Testis (tissue), 3 donors: ENCODE data around the gene CGB2. TPM values are rescaled to one million over a fixed set of nuclear protein-coding genes. Genes with fewer than 3 reads are reported as not detected.

Experiments used
- DNase-seq: peaks from one replicate; pipeline ENCODE4 v3.0.0-alpha.2; 2019
- H3K27ac ChIP-seq, 2 donors: fragments of 200-600 bp; sonication (generic); one replicate each; pipeline ENCODE4 v1.5.1; 2019
- H3K27me3 ChIP-seq: fragments of 200-600 bp; sonication (generic); one replicate; pipeline ENCODE4 v1.5.1; 2019
- H3K36me3 ChIP-seq: fragments of 200-600 bp; sonication (generic); one replicate; pipeline ENCODE4 v1.5.1; 2017; ENCODE audit warnings: low read depth; ENCODE audit errors: missing control alignments
- H3K4me1 ChIP-seq: fragments of 200-600 bp; sonication (generic); one replicate; pipeline ENCODE4 v1.5.1; 2019
- H3K4me3 ChIP-seq, 2 donors: fragments of 200-600 bp; sonication (generic); one replicate each; pipeline ENCODE4 v1.5.1; 2017 to 2019
- H3K9me3 ChIP-seq: fragments of 200-600 bp; sonication (generic); one replicate; pipeline ENCODE4 v1.5.1; 2017
- POLR2A ChIP-seq: fragments of 450-650 bp; IDR thresholded peaks from one replicate; pipeline ENCODE4 v1.6.1; 2017; ENCODE audit warnings: antibody characterized with exemption, mild to moderate bottlenecking, moderate library complexity
- WGBS, 2 donors: methylation state at CpG; one replicate each; pipeline ENCODE4 v1.1.5; 2018; 5-methylcytosine and 5-hydroxymethylcytosine counted together
- intact Hi-C: fragments of 100-400 bp; cut with DNase I; formaldehyde crosslinking; loops from one replicate; pipeline ENCODE4 v1.15.1; 2023; ENCODE audit warnings: low total_unique reads
- polyA plus RNA-seq: library from polyadenylated mRNA; stranded (reverse); fragments of 350-450 nt; fragmentation: Illumina TruSeq; extraction: RNeasy Lipid Tissue Mini Kit (QIAGEN cat#74804); gene quantifications from one replicate; pipeline ENCODE4 v1.2.3, GENCODE V29; 2014; ENCODE audit warnings: low read depth, low replicate concordance; ENCODE audit not compliant: insufficient read depth
- total RNA-seq, 2 donors: library from RNA; depleted of rRNA; stranded (reverse); fragments of >200 nt; gene quantifications; one replicate each; pipeline ENCODE4 v1.2.3, GENCODE V29; 2016
- TF ChIP-seq, protein P1 (sequence below), 3 experiments: fragments of 450-650 bp in 2 of 3; fragments of 200-600 bp in 1 of 3; sonication (generic) in 1 of 3; IDR thresholded peaks; one replicate each; pipeline ENCODE4 v1.5.1; 2016 to 2019; ENCODE audit warnings: antibody characterized with exemption in 3 of 3, mild to moderate bottlenecking in 2 of 3, moderate library complexity in 1 of 3

Gene CGB2
- total and polyA plus RNA-seq, 3 donors from 2014 or later: 0.99 to 3.6 (median 2.5) TPM

- peak overlapping the region; percentile 67 to 78 for H3K4me3 ChIP-seq
- peaks cover 32% of the 10 kb centered on the region for H3K4me1 ChIP-seq
- H3K9me3 ChIP-seq: no peaks in the 10 kb centered on the region
- intact Hi-C loops: no loop called here
- no peaks in the 10 kb centered on the region for H3K36me3 ChIP-seq
- DNase-seq: no peak
- H3K27ac ChIP-seq: peak overlapping the region; percentile 92 to 93
- no peak for TF ChIP-seq POLR2A
- TF ChIP-seq, protein P1, sequence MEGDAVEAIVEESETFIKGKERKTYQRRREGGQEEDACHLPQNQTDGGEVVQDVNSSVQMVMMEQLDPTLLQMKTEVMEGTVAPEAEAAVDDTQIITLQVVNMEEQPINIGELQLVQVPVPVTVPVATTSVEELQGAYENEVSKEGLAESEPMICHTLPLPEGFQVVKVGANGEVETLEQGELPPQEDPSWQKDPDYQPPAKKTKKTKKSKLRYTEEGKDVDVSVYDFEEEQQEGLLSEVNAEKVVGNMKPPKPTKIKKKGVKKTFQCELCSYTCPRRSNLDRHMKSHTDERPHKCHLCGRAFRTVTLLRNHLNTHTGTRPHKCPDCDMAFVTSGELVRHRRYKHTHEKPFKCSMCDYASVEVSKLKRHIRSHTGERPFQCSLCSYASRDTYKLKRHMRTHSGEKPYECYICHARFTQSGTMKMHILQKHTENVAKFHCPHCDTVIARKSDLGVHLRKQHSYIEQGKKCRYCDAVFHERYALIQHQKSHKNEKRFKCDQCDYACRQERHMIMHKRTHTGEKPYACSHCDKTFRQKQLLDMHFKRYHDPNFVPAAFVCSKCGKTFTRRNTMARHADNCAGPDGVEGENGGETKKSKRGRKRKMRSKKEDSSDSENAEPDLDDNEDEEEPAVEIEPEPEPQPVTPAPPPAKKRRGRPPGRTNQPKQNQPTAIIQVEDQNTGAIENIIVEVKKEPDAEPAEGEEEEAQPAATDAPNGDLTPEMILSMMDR (IDR thresholded peaks at IDR 0.05): no peak
- no peaks in the 10 kb centered on the region for H3K27me3 ChIP-seq
- 0 to 2% methylated on average over 4 to 13 of the region's 13 CpGs for WGBS, 2 donors
Measured at GRCh38 chr19:48994035-48994386, 37.7 kb upstream of the CGB2 start.

GRCh38 chr19:48997972-48998371, 33.7 kb upstream of the CGB2 start:
- no peaks in the 10 kb centered on the region for H3K36me3 ChIP-seq
- DNase-seq: peak; percentile 80
- TF ChIP-seq, protein P1 (IDR thresholded peaks at IDR 0.05): no peak
- TF ChIP-seq POLR2A: no peak
- H3K4me3 ChIP-seq: no peak overlapping the region
- H3K9me3 ChIP-seq: no peaks in the 10 kb centered on the region
- H3K27me3 ChIP-seq: no peaks in the 10 kb centered on the region
- WGBS, 2 donors: 70 to 81% methylated on average over 3 to 5 of the region's 5 CpGs
- H3K4me1 ChIP-seq: peaks cover 10% of the 10 kb centered on the region
- intact Hi-C loops: no loop called here
- H3K27ac ChIP-seq: no peak overlapping the region

DNA sequence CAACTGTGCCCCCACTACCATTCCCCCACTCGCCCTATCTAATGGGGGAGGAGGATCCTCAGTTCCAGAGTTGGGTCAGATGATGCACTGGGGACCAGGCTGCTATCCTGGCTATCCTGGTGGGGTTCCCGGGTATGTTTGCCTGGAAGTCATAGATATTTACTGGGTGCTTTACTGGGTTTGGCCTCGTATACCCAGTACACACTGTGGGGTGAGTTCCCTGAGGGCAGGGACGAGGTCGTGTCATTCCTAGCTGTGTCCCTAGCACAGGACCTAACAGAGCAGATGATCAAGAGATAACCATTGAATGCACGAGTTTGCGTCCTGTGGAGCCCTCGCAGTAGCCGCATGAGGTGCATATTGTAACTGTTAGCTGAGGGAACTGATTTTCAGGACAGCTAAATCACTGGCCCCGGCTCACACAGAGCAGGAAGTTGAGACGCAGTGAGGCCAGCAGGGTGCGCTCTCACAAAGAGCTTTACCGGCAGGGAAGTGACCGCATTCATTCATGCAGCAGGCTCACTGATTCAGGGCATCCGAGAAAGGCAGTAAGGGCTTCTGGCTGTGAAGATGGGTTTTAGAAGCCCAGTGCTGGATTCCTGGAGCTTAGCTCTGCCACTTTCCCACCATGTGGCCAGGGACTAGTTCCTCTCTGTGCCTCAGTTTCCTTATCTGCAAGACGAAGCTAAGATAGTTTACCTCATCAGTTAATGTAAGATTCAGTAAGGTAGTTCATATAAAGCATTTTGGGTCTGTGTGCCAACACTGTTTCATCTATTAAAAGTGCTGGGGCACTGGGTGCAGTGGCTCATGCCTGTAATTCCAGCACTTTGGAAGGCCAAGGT, 32.0 kb upstream of the CGB2 start:
- no peak for TF ChIP-seq POLR2A
- TF ChIP-seq, protein P1 (IDR thresholded peaks at IDR 0.05): peak in 2 of 3 experiments; percentile 46
- H3K27ac ChIP-seq: no peak overlapping the region
- no peak overlapping the region for H3K4me3 ChIP-seq
- H3K27me3 ChIP-seq: no peaks in the 10 kb centered on the region
- DNase-seq: peak; percentile 62
- WGBS, 2 donors: 64 to 78% methylated on average over 13 to 16 of the region's 16 CpGs
- H3K9me3 ChIP-seq: no peaks in the 10 kb centered on the region
- H3K36me3 ChIP-seq: no peaks in the 10 kb centered on the region
- intact Hi-C loops: no loop called here
- H3K4me1 ChIP-seq: peaks cover 3% of the 10 kb centered on the region

- no peaks in the 10 kb centered on the region for H3K4me1 ChIP-seq
- intact Hi-C loops: no loop called here
- DNase-seq: no peak
- H3K4me3 ChIP-seq: no peak overlapping the region
- no peak overlapping the region for H3K27ac ChIP-seq
- WGBS, 2 donors: 96 to 100% methylated on average over 2 to 15 of the region's 15 CpGs
- H3K36me3 ChIP-seq: no peaks in the 10 kb centered on the region
- TF ChIP-seq, protein P1 (IDR thresholded peaks at IDR 0.05): no peak
- TF ChIP-seq POLR2A: no peak
- no peaks in the 10 kb centered on the region for H3K27me3 ChIP-seq
- H3K9me3 ChIP-seq: no peaks in the 10 kb centered on the region
Measured at GRCh38 chr19:49004133-49004532, 27.6 kb upstream of the CGB2 start.
